GM18505 (cell line): ENCODE data around the gene TIMM29.

ENCODE experiments used
- ATAC-seq: cut with Tn5 transposase; IDR thresholded peaks from one replicate; pipeline ENCODE4 v1.9.1; 2021; ENCODE audit not compliant: unreplicated experiment
- POLR2A ChIP-seq: IDR thresholded peaks from 4 replicates; pipeline ENCODE4 v1.6.1; 2011; ENCODE audit warnings: borderline replicate concordance; ENCODE audit not compliant: insufficient read depth, insufficient read length; ENCODE audit errors: extremely low read depth

Gene TIMM29

DNA sequence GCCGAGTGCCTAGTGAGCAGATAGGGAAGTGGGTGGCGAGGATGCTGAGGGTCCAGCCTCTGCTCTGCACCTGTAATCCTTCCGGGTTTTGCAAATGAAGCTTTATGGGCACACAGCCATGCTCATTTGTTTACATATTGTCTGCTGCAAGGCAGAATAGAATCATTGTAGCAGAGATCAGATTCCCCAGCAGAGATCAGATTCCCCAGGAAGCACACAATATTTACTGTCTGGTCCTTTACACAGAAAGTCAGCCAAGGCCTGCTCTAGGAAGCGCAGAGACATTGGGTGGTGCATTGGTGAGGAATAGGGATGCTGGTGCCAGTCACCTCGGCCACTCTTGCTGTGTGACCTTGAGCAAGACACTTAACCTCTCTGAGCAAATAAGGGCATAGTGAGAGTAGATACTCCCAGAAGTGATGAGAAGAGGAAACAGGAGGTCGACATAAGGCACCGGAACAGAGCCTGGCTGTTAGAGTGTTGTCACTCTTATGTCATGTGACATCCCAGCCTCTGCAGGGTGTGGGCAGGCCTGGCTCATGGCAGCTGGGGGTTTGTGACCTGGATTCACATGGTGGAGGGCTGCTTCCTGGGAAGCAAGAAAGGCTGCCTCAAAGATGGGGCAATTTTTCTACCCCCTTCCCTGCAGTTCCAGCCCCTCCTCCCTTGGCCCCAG is 31.6 kb upstream of the TIMM29 start:
- no peak for TF ChIP-seq POLR2A
- ATAC-seq = no peak

DNA sequence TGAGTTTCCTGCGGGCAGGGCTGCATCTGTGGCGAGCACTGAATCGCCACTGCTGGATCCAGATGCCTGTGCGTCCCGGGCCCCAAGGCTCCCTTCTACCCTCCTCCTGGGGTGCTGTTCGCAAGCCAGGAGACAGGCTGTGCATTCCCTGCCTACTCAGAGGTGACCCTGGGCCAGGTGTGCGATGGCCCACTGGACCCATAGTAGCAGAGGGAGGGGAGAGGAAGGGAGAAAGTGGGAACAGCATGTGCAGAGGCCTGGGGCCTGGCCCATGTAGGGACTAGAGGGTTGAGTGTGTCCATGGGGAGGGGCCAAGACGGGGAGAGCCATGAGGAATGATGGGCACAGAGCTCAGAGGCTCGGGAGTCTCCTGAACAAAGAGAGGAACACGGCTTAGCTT is 30.0 kb upstream of the TIMM29 start:
- ATAC-seq = no peak
- no peak for TF ChIP-seq POLR2A

GRCh38 chr19:10899151-10899653 is 29.4 kb upstream of the TIMM29 start:
- TF ChIP-seq POLR2A = no peak
- no peak for ATAC-seq

- no peak for ATAC-seq
- no peak for TF ChIP-seq POLR2A
These were observed 20.7 kb upstream of the TIMM29 start for GRCh38 chr19:10907925-10908324.

DNA sequence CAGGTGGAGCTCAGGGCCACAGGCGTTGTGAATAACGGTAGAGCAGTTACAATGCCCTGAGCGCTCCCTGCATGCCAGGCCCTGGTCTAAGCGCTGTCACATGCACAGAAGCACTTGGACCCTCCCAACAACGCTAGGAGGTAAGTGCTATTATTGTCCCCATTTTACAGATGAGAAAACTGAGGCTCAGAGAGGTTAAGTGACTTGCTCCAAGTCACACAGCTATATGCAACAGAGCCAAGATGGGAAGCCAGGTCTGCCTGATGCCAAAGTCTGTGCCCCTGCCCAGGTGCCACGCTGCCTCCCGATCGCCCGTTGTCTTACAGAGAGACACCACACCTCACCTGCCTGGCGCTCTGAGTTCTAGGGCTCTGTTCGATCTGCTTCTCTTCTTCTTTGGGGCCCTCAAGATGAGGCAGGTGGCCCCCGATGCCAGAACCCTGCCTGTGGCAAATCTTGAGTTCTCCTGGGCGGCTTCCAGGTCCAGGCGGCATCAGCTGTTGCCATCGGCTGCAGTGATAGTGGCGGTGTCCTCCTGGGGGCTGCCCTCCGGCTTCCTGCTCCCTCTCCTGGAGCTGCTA is 20.1 kb upstream of the TIMM29 start:
- TF ChIP-seq POLR2A = no peak
- ATAC-seq = no peak

DNA sequence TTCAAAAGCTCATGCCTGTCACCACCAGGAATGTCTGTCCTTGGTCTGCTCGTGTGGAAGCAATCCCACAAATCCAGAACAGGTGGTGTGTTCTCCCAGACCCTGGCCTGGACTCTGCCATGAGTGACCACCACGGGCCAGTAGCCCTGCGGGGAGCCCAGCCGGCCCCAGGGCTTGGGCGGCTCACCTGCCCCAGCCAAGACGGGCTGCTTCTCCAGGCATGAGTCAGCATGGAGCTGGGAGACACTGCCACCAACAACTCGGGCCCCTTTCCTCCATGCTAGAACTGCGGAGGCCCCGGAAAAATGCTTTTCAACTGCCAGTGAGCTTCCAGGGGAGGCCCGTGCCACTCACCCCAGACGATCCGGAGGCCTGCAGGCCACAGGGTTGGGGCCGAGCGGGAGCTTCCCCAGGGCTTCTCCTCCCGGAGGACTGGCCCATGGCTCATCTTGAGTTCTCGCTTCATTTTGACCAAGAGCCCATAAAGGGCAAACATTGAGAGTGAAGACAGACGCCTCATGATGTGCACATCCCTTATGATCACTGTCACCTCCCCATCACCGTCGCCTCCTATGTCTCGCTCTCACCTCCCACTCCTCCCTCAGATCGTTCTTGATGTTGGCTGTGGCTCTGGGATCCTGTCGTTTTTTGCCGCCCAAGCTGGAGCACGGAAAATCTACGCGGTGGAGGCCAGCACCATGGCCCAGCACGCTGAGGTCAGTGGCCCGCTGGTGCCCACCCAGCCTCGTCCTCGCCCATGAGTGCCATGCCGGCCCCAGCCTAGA is 16.8 kb upstream of the TIMM29 start:
- no peak for ATAC-seq
- TF ChIP-seq POLR2A = no peak

GRCh38 chr19:10912619-10913018 is 16.0 kb upstream of the TIMM29 start:
- ATAC-seq = no peak
- TF ChIP-seq POLR2A = no peak

DNA sequence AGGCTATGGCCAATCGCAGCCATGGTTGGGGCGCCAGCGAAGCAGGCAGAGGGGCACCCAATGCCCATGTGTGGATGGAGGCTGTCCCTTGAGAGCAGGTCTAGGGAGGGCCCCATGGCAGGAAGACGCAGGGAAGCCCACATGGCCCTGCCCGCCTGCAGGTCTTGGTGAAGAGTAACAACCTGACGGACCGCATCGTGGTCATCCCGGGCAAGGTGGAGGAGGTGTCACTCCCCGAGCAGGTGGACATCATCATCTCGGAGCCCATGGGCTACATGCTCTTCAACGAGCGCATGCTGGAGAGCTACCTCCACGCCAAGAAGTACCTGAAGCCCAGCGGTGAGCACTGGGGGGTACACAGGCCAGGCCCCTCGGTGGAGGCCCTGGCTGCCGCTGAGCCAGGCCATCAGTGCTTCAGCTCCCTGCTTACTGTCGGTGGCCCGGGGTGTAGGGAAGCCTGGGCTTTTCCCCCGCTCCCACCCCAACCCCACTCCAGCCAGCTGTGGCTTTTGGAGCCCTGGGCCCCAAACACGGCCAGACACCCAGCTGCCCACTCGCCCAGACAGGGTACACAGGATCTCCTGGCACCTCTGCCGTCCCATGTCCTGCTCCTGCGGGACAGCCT is 14.8 kb upstream of the TIMM29 start:
- no peak for ATAC-seq
- TF ChIP-seq POLR2A = no peak

DNA sequence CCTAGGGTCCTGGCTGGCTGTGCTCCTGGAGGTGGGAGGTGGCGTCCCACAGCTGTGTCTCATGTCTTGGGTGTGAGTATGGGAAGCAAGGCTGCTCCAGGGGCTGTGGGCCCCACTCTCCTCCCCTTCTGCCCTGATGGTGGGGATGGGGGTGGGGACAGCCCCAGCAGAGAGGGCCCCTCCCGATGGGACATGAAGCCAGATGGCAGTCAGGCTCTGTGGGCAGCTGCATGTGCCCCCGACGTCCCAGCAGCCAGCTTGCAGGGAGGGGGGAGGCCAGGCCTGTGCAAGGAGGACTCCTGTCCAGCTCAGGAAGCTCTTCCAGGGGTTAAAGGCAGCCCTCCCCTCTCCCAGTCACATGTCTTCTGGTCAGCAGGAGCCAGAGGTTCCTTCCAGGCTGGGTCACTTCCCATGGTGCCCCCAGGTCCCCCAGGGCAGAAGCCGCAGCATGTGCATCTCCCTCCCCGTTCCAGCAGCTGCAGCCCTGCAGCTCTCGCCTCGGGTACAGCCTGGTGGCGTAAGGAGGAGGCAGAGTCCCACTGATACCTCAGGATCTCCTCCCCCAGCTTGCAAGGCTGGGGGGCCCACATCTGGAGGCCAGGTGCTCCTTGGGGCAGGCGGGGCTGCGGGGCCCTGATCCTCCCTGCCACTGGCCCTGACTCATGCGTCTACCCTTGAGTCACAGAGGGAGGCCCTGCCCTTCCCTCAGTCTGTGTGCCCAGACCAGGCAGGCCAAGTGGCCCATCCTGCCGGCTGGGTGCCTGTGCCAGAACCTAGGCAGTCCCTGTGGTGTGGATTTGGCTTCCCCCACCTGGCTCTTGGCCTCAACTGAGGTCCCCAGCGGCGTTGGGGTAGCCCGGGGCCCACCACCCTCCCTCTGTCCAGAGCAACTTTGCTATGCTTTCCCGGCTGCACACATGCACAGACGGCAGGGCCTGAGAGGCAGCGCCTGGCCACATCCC is 13.2 kb upstream of the TIMM29 start:
- no peak for ATAC-seq
- TF ChIP-seq POLR2A = no peak

DNA sequence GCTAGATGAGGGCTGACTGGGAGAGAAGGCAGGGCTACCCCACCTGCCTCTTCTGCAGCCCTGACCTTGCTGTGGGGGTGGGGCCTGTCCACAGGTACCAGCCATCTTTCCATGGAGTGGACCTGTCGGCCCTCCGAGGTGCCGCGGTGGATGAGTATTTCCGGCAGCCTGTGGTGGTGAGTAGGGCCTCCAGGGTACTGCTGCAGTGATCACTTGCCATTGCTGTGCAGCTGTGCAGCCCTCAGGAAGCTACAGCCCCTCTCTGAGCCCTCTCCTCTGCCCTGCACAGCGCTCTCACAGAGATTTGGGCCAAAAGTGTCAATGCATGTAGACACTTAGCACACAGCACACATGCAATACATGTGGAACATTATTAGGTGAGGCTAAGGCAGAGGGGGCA is 12.0 kb upstream of the TIMM29 start:
- no peak for ATAC-seq
- TF ChIP-seq POLR2A = no peak

DNA sequence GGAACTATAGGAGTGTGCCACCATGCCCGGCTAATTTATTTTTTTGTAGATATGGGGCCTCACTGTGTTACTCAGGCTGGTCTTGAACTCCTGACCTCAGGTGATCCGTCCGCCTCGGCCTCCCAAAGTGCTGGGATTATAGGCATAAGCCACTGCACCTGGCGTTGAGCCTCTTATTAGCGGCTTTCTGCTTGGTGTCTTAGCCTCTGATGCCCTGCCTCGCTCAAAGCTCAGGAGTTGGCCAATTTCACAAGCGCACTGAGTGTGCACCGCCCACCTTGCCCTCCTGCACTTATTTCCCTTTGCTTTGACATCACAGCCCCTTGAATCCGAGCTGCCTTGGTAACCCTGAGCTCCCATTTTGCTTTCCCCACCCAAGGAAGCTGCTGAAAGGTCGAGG is 10.3 kb upstream of the TIMM29 start:
- TF ChIP-seq POLR2A = no peak
- ATAC-seq = no peak
